KG1 (cell line): ENCODE measurements around the gene SEPTIN2.
"Not testable (repeated sequence)": the region's sequence is repeated elsewhere in the genome, so short reads cannot be mapped to it uniquely, and the experiment has no call there.

ENCODE experiments used
- DNase-seq: peaks from one replicate; lab custom pipeline; 2025; lab: John Stamatoyannopoulos, UW

The SEPTIN2 gene

DNA sequence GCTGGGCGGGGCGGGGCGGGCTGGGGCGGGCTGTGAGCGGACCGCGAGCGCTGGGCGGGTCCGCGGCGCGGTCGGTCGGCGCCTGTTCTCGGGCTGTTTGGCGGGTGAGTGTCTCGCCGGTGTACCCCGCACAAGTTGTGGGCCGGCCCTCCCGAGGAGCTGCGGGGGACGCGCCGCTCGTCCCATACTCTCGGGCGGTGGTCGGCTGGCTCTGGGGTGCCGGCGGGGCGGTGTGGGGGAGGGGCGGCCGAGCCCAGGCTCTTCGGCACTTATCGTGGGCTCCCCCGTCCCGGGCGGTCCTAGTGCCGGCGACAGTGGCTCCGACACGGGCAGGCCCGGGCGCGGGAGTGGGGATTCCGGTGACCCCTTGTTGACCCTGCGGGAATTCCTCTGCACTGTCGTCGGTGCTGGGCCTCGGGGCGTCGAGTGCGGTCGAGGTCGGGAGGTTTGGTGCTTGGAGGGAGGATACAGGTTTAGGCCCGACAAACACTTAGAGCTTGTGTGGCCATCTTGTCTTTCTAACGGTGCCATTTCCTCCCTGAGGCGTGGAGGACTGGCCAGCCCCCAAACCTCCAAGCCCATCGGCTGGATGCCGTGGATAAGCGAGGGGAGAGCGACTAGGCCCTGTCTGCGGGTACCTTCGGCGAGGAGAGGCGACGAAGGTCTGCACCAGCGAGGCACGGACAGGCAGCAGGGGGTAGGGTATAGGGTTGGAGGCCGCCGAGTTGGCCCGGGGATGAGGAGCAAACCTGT, at the start of gene SEPTIN2:
TSS of gene SEPTIN2 (plus strand) at position 47 of the 753 bp plus-strand sequence. CDS start 8,308 bp downstream, outside the sequence.
- DNase-seq = no peak

DNA sequence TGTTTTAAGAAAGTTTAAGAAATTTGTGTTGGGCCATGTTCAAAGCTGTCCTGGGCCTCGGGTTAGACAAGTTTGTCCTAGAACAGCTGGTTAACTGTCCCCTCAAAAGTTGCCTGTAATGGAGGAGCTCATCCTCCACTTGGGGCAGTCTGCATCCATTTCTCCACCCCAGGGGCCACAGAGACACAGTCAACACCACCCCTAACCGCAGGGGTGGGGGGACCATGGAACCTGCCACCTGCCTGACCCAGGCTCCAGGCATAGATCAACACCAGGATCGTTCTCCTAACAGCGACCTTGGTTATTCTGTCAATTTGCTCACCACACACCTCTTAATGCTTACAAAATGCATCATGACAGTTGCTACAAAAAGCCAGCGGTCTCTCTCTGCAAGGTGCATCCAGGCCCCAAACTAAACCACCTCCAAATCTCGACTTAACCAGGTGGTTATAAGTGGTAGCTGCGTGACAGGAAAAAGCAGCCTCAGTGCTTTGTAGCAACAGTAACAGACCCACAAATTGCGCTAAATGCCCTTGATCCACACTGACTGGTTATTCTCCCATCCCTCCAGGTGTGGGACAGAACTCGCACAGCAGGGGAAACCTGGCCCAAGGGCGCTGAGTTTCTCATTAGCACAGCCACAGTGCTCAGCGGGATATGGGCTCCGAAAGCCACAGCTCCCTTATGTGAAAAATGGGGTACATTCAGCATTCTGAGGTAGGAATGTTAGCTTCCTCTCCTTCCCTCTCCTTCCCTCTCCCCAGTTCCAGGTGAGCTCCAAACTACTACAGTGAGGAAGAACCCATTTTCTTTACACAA, 48.3 kb upstream of the SEPTIN2 start:
- DNase-seq = no peak

DNA sequence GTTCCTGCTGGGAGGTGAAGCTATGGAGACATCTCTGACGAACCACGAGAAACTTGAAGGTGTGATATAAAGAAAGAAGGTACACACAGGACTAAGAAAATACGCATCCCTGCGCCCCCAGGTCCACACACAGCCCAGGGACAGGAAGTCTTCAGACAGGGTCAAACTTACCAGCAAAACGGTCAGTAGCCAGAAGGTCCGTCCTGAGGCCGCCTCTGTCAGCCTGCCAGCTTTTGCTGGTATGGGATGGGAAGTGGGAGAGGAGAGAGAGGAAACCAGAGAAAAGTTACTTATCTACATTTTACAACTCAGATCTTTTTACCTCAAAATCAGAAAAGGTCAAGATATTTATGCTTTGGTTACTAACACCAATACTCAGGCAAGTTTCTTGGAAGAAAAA, 47.4 kb upstream of the SEPTIN2 start:
- DNase-seq = no peak

DNA sequence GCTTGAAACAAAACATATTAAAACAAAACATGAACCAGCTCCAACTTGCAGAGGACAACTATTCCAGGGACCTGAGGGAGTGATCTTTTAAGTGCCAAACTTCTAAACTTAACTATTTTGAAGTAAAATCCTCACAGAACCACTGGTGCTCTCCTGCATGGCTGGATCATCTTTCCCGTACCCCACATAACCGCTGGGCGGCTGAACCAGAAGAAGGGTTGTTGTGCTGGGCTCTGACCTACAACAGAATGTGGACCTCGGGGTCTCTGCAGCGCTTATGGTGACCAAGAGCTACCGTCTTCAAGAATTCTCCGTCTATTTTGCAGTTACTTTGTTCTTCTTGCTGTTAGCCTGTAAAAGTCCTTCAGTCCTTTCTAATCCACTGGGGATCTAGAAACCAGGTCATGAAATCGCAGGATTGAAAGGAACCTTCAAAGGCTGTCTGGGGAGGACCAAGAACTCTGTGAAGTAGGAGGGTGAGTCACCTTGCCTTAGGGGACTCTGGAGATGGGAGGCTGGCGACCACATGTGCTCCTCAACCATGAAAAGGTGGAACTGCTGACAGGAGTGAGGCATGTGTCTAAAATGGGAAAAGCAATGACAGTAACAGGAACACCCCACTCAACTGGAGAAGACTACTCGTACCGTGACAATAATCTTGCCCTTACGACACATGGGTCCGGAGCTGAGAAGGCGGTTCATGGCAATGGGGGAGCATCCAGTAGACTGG, 46.8 kb upstream of the SEPTIN2 start:
- no peak for DNase-seq

DNA sequence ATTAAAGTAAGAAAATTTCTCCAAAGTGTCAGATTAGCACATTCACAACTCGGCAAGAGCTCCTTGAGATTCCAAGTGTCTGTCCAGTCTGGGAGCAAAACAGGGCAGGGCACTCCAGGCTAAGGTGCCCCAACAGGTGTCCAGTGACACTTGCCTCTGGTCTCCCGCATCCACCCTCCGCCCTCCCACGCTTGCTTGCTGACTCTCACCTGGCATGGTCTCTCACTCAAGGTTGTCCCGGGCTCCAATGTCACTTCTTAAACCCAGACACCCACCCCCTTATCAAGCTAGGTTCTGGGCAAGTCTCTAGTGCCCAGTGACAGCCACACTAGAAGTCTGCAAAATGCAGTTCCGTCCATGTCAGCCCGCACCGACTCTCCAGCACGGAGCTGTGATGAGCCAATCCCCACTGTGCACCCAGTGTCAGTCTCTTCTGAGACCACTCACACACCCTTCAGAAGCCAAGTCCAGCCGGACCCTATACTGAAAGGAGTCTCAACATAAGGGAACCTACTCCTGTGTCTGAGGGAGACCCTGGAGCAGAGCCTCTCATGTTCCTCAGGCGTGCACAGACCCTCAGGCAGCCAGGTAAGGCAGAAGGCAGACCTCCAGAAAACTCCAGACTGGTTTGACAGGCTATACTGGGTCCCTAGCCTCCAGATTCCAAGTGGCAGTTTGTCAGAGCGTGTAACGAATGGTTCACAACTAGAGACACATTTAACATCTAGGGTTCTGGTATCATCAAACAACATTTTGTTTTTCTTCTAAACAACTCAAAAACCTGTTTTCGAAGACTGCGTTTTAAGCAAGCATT, 45.8 kb upstream of the SEPTIN2 start:
- DNase-seq = no peak

GRCh38 chr2:241270531-241270930, 45.2 kb upstream of the SEPTIN2 start:
- no peak for DNase-seq

GRCh38 chr2:241271706-241272302, 43.9 kb upstream of the SEPTIN2 start:
- DNase-seq = peak; percentile 58

DNA sequence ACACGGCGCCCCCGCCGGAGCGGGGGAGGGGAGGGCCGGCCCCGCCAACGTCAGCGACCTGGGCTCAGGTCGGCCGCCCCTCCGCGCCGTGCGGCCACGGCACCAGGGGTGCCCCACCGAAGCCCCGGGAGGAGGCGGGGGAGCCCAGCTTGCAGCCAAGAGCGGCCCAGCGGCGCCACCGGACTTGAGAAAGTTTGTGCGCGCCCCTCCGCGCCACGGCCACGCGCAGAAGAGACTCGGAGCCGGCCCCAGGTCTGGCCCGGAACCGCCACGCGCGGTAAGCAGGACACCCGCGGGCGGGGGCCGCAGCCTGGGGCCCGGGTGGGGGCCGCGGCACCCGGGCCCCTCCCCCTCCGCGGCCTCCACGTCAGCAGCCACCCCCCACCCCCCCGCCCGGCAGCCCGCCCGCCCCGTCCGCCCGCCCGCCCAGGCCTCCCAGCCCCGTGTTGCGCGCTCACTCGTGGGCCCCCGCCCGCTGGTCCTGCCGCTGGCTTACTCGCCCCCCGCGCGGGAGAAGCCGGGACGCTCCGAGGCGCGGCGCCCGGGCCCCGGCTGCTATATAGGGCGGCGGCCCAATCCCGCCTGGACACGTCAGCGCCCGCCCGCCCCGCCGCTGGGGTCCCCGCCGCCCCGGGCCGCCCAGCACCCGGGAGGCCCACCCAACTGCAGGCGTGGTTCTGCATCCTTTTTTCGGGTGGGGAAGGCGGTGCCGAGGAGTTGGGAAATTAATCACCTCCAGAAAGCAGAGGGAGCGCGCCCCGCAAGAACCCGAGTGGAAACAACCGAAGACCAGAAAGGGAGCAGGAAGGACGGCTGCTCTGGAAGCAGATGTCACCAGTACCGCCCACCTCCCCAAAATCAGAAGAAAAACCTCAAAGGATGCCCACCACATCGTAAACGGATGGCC, 43.2 kb upstream of the SEPTIN2 start:
- DNase-seq = no peak

GRCh38 chr2:241273210-241274020, 42.3 kb upstream of the SEPTIN2 start:
- no peak for DNase-seq

- no peak for DNase-seq
Measured at GRCh38 chr2:241274127-241274526, 41.6 kb upstream of the SEPTIN2 start.

- no peak for DNase-seq
Measured at GRCh38 chr2:241275504-241275903, 40.2 kb upstream of the SEPTIN2 start.

DNA sequence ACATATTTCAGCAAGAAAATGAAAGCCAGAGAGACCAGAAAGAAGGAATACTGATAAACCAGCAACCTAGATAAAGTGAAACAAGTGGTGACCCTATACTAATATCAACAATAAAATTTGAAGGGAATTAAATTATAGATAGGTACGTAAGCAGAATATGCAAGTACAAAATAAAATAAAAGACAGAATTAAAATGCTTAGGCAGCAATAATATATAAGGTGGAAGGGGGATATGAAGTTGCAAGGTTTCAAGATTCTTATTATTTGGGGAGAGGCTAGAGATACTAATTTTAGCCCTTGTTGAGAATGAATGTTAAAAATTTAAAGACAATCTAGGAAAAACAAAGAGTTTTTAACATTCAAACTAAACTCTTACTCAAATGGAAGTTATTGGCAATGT, 39.8 kb upstream of the SEPTIN2 start:
- DNase-seq = no peak

DNA sequence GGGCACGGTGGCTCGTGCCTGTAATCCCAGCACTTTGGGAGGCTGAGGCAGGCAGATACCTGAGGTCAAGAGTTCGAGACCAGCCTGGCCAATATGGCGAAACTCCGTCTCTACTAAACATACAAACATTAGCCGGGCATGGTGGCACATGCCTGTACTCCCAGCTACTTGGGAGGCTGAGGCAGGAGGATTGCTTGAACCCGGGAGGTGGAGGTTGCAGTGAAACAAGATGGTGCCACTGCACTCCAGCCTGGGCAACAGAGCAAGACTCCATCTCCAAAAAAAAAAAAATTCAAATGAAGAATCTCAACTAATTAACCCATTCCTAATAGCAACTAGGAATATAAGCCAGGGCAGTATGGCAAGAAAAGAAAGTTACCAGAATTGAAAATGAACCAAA, 37.4 kb upstream of the SEPTIN2 start:
- not testable (repeated sequence) for DNase-seq

DNA sequence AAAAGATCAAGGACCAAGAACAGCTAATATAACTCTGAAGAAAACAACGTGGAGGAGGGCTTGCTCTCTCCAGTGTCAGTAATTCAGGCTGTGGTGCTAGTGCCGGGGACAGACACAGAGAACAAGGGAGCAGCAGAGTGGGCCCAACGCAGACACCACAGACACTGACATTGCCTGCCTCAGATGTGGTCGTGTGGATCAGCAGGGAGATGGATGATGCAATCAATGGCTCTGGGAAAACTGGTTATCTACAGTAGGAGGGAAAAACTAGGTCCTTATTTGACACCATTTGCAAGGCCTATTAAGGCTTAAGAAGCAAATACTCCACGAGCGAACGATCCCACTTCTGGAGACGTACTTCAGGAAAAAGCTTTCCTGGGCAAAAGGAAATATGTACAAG, 36.3 kb upstream of the SEPTIN2 start:
- no peak for DNase-seq

DNA sequence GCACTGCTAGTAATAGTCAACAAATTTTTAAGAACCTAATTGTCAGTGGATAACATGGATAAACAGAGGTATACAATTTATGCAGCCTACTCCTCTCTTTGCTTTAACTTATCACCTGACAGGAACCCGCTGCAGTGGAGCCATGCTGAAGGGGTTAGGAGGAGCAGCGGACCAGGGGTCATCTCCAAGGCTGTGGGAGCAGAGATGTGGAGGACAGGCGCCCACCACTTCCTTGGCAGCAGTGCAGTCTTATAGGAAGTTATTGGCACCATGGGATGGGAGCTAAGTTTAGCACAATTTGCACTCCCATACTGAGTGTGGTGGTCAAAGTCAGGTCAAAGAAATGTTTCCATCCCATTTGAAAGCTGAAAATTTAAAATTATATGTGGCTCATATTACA, 35.9 kb upstream of the SEPTIN2 start:
- no peak for DNase-seq

DNA sequence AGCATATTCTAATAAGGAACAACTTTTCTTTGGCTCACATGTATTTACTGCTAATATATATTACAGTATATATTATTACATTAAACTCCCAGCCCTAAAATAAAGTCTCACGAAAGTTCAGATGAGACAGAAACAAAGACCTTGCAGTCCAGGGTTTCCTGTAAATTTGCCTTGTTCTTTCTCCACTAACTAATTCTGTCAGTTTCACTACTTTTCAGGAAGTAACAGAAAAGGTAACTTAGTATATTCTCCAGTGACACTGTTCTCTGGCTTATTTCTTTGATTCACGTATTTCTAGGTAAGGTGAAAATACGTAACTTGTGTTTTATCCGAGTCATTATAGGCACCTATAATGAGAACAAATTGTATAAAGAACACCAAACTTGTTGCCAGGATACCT, 35.4 kb upstream of the SEPTIN2 start:
- no peak for DNase-seq

DNA sequence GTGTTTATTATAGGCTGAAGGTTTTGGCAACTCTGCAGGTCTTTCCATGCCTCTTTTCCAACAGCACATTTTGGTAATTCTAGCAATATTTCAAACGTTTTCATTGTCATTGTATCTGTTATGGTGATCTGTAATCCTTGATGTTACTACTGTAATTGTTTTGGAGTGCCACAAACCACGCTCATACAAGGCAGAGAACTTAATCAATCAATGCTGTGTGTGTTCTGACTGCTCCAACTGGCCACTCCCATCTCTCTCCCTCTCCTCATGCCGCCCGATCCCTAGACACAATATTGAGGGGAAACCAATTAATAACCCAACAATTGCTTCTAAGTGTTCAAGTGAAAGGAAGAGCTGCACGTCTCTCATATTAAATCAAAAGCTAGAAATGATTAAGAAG, 33.2 kb upstream of the SEPTIN2 start:
- no peak for DNase-seq

- no peak for DNase-seq
Measured at GRCh38 chr2:241285596-241285995, 30.1 kb upstream of the SEPTIN2 start.

GRCh38 chr2:241286348-241287090, 29.2 kb upstream of the SEPTIN2 start:
- DNase-seq = no peak
